GM21825 (cell line): ENCODE results near the gene VAV3.
"Not testable (repeated sequence)": the region's sequence is repeated elsewhere in the genome, so short reads cannot be mapped to it uniquely, and the experiment has no call there.

Experiments
- ATAC-seq: cut with Tn5 transposase; IDR thresholded peaks from one replicate; pipeline ENCODE4 v1.9.1; 2021; ENCODE audit warnings: mild to moderate bottlenecking, moderate library complexity; ENCODE audit not compliant: unreplicated experiment

VAV3 gene

DNA sequence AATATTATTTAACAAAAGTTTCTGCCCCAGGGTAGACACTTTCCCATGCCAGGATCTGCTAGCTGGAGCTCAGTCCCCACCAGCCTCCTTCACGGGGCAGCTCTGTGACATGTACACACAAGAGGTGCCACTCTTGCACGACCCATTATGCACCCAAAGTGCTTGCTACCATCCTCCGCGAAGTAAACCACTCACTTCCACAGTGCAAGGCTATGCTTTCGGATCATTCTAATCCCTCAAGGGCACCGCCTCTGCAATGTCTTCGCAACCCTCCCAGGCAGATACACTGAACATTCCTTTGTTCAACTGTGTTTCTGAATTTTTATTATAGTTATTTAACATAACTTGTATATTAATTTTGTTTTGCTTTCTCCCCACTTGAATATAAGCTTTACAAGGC is 303.8 kb downstream of the VAV3 start:
- ATAC-seq = no peak

DNA sequence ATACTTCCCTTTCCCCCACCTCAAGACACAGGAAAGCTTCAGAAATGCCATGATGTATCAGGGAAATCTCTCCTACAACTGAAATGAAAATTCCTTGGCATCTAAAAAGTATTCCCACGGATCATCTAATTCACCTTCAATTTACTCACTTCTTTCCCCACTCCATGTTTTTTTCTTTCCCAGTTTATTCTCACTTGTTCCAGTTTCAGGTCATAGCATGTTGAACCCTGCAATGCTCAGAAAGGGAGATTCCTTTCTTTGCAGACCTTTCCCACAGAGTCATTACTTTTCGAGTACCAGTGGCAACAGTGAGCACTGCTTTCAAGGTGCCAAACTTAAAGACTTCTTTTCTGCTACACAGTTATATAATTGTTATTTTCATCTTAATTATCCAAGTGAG is 305.0 kb downstream of the VAV3 start:
- no peak for ATAC-seq

DNA sequence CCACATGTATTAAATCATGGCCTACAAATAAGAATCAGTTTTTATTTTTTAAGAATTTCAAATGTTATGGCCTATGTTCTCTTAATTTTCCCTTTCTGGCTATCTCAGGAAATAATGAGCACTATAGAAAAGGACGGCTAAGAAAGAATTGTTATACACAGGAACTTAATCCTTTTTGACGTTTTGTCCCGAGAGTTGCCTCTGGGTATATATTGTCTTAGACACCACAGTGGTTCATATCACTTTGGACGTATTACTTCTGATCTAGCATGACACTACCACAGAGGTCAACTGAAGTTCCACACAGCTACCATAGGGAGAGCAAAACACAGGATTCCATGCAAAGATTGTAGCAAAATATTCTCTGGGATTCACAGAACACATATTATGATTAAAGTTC is 307.6 kb downstream of the VAV3 start:
- ATAC-seq = no peak

DNA sequence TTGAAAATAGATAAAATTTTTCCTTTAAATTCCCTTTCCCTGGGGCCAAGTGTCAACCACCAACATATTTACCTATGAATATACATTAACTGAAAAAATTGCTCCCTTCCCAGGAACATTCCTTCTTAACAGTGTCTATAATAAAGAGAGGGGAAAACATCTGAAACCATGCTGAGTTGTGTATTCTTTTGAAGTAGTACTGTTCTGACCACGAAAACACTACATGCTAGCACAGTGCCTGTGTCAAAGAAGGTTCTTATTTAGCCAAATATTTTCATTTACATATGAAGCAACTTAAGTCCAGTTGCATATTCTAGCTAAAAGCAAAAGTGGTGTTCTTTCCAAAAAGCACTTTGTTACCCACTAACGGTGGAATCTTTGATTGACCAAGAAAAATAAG is 311.2 kb downstream of the VAV3 start:
- no peak for ATAC-seq

DNA sequence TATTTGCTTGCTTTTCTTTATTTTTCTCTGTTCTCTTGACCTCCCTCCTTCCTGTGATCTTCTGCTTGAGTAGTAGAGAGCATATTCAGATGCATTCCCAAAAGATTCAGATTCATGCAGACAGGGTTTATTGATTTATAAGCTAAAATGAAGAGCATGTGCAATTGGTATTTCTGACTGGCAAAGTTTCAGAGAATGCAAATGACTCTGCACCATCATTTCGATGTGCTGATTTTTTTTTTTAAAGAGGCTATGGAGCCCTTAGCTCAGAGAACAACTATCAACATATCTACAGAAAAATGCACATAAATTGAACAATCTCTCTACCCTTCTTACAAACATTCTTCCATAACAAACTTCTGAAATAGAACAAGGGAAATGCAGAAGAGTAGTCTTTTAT is 312.0 kb downstream of the VAV3 start:
- ATAC-seq = no peak

DNA sequence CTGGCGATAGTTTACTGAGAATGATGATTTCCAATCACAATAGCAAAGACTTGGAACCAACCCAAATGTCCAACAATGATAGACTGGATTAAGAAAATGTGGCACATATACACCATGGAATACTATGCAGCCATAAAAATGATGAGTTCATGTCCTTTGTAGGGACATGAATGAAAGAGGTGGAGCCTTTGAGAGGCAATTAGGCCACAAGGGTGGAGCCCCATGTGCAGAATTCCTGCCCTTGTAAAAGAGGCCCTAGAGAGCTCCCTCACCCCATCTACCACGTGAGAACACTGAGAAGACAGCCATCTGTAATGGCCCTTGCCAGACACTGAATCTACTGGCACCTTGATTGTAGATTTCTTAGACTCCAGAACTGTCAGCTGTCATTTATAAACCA is 314.2 kb downstream of the VAV3 start:
- not testable (repeated sequence) for ATAC-seq

DNA sequence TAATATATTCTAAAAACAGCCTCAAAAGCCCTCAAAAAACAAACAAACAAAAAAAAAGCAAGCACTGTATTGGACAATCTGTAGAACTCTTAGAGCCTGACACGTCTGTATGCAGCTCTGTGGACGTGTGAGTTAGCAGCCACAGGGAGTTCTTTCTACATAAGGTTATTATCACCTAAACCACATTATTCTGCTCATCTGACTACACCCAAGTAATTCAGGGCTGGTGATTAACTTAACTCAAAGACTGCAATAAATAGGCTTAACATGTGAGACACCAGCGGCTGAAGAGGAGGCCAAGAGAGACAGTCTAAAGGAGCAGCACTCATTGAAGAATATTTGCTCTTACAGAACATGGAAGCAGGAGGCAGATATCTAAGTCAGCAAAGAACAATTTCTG is 316.0 kb downstream of the VAV3 start:
- ATAC-seq = no peak

DNA sequence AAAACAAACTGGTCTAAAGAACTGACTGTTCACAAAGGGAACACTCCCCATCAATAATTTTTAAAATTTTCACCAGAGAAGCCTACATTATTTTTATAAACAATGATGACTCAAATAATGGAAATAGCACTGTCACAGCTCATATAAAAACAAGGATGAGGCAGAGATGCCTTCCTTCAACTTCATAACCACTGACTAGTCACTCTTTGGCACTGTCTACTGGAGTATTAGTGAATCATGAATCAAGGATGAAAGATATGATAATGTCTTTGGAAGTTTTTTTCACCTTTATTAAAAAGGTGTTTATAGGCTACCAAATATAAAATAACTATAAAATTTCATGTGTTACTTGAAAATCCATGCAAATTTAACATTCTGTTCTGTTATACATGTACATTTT is 316.9 kb downstream of the VAV3 start:
- no peak for ATAC-seq

DNA sequence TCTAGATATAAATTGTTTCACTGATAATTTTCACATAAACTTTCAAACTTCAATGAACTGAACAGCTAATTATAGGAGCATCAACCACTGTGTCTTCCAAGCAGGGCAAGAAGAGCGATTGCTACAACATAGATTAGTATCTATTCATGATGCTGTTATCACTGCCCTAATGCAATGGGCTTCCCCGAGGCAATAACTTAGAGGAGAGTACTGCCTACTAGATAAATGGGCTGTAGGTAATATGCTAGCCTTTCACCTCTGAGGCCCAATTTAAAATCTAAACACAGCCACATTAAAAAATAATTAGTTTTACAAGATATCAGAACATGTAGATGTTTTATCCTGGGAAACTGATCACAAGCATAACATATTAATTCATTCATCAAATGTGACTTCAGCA is 318.0 kb downstream of the VAV3 start:
- ATAC-seq = no peak

DNA sequence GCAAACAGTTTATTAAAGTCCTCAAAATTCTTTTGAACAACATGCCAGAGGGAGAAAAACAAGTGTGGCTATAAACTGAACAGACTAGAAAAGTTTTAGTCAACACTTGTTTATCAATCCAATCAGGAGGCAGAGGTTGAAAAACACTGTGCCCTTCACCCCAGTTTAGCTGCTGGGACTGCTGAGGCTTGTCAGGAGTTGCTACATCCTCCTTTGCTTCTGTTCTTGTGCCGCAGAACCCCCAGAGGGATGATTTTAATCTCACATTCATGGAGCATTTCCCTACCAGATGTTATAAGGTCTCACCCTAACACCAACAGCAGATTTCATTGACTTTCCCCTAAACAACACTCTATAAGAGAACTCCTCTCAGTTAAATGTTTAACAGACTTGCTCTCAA is 321.2 kb downstream of the VAV3 start:
- ATAC-seq = no peak

DNA sequence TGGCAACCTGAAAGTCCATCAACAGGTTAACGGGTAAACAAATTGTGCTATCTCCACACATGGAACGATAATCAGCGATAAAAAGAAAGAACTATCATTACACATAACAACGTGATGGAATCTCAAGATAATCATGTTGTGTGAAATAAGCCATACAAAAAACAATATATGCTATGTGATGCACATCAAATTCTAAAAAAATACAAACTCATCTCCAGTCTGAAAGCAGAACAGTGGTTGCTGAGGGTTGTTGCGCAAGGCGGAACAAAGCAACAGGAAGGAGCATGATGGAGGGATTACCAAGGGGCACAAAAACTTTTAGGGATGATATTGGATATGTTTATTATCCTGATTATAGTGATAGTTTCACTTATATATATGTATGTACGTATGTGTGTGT is 324.8 kb downstream of the VAV3 start:
- no peak for ATAC-seq

DNA sequence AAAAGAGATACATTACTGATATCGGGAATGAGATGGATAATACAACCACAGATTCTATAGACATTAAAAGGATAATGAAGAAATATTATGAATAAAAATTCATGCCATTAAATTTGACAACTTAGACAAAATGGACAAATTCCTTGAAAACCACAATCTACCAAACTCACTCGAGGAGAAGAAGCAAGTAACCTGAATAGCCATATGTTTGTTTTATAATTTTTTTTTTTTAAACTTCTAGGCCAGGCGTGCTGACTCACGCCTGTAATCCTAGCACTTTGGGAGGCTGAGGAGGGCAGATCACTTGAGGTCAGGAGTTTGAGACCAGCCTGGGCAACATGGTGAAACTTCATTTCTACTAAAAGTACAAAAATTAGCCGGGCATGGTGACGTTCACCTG is 327.9 kb downstream of the VAV3 start:
- no peak for ATAC-seq

DNA sequence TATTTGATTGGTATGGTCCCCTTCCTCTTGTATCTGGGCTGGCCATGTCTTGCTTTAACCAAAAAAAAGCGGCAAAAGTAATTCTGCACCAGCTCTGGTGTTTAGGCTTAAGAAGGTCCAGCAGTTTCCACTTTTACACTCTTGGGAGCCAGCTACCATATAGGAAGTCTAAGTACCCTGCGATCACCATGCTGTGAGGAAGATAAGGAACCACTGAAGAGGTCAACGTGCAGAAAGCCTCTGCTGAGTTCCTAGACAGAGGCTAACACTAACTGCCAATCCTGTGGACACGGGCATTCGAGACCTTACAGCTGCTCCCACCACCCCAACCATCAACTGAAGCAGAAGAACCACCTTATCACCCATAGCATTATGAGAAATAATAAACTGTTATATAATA is 331.4 kb downstream of the VAV3 start:
- ATAC-seq = no peak

DNA sequence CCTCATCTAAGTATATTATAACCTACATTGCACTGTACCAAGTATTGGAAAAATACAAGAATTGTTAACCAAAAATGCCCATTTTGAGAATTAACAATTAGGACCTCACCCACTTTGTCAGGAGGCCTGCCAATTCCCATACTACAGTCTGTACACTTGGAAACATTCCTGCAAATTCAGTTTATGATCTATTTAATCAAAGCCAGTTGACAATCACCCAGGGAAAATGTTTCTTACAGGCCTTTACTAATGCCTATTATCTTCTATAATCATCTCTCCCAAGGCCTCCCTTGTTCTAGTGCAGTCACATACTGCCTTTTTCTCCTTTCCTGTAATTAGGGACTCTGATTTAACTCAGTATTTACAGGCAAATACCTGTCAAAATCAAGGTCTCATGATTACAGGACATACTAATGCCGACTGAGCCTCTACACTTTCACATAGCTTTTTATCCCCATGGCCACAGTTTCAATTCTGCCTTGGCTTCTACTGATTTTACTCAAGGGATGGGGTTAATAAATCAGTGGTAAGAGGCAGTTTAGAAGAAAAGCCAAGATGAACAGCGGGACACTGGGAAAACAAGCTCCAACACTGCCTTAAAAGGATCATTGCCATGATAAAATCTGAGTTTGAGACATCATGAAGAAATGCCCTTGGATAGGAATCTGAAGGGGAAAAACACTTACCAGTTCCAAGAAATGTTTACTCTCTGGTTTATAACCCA is 338.7 kb downstream of the VAV3 start:
- no peak for ATAC-seq

DNA sequence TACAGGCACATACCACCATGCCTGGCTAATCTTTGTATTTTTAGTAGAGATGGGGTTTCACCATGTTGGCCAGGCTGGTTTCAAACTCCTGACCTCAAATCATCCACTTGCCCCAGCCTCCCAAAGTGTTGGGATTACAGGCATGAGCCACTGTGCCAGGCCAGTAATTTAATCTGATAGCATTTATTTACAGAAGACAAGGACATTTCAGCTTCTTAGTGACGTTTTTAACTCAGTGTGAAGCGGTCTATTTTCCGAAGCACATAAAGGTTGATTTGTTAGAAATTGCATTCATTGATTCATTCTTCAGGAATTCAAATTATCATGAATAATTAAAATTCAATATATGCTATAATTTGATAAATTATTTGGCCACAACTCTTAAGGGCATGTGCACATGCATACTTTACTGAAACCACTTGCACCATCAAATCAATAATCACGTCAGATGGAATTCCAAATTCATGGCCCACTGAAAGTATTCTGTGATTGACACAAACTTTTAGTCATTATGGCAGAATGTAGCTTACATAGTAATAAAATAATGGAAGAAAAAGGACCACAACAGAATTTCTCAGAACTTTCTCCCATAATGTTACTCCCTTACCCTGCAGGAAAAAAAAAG is 339.5 kb downstream of the VAV3 start:
- ATAC-seq = no peak

DNA sequence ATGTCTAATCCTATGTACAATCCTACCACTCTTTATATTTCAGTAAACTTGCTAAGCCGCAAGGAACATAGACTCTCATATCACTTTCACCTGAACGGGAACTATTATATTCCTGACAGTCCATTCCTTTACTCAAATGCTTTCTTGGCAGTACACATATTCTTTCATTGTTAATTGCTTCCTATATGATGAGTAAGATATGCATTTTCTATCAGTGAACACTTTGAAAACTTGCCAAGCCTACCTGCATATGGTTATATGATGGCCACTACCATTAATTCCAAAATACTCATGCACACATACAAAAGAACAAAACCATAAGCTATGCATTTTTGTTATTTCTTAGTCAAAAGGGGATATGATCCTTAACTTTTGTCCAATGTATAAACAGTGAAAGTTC is 341.5 kb downstream of the VAV3 start:
- no peak for ATAC-seq

DNA sequence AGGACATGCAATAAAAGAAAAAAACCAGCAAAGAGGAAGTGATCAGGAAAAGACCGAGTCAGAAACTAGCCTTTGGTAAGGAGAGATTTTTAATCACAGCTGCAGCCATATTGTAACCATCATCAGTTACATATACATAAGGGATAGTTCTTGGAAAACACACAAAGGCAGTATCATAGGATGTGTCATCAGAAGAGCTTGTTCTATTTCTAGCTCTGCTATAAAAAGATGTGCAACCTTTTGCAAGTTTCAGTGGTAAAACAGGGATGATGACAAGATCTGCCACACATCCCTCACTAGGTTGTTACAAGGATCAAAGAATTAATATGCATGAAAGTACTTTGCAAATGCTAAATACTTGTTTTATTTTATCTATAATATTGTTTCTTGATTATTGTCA is 342.0 kb downstream of the VAV3 start:
- ATAC-seq = no peak

DNA sequence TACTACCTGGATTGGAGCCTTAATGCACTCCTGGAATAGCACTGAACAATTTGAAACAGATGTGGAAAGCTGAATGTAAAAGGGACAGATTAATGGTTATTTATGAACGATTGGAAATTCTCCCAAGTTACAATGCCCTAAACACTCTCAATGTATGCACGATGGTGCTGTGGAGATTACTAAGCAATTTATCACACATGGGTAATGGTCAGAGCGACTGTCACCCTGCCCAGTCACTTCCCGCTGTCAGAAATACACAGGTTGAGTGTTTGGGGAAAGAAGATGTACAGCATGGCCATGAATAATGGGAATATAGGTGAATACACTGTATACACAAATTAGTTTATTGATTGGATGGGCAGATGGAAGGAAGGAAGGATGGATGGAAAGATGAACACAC is 342.4 kb downstream of the VAV3 start:
- no peak for ATAC-seq

DNA sequence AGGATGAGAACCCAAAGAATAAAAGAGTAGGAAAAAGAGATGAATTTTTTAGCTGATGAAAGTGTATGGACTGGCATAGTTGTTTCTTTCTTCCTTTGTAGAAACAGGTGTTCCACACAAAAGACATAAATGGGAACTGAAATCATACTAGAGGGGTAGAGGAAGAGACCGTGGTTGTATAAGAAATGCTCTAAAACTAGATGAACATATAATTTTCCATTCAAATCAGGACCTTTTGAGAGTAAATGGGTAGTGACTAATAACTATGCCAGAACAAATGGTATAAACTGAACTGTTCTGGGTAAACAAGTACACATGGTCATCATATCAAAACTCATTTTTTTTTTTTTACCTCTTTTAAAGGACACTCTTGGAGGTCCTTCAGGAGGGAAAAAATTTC is 344.2 kb downstream of the VAV3 start:
- ATAC-seq = no peak

DNA sequence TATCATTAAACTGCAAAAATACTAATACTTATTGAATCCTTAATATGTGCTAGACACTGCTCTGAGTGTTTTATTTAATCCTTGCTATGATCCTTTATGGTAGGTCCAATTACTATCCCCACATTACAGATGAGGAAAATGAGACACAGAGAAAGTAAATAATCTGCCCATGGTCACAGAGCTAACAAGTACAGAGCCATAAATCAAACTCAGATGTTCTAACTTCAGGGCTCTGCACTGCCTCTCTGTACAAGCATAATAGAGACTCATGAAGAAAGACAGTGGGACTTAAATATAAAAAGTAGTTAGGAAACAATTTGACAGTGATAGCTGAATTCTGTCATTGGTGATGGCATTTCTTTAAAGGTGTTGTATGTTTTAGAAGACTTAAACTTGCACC is 346.4 kb downstream of the VAV3 start:
- no peak for ATAC-seq

DNA sequence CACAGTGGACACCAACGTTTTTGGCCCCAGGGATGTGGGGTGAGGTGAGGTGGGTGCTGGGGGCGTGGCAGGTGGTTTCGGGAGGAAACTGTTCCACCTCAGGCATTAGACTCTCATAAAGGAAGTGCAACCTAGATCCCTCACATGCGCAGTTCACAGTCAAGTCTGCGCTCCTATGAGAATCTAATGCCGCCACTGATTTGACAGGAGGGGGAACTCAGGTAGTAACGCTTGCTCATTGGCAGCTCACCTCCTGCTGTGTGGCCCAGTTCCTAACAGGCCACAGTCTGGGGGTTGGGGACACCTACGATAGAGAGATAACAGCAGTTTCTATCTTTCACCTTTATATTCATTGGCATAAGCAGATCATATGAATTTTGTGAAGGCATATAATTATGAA is 347.1 kb downstream of the VAV3 start:
- no peak for ATAC-seq

DNA sequence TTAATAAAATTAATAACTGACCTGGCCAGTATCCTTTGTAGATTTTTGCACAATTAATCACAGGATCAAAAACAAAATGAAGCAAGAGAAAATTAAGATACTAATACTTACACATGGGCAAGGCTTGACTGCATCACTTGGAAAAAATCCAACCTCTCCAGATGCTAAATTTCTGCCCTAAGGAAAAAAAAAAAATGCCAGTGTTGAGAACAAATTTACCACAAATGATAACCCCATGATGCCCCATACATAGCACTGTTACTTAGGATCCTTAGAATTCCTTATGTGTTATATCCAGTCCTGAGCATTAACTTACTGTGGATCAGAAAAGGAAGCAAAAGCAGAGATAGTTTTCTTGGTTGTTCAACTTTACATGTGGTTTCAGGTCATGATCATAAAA is 347.5 kb downstream of the VAV3 start:
- ATAC-seq = no peak

DNA sequence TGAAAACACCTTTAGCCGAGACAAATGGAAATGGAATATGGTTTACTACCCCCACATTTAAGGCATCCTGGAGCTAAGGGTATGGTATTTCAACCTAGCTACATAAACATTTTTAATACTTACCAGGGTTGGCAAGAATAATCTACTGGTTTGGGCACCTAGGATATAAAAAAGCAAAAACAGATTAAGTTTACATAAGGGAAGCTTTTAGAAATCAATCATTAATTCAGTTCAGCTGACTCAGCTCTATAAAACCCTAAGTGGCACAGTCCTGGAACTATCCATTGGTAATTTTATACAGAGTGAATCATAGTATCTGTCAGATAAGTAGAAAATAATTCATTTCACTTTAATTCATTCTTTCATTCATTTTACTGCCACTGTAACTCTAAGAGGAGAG is 355.2 kb downstream of the VAV3 start:
- no peak for ATAC-seq
